H9 (cell line): ENCODE data around the gene MEN1. TPM values are rescaled to one million over a fixed set of nuclear protein-coding genes. Genes with fewer than 3 reads are reported as not detected.

Experiments used
- DNase-seq: peaks from one replicate; pipeline ENCODE4 v3.0.0-alpha.2; 2017
- H2AFZ ChIP-seq: one replicate; pipeline ENCODE4 v1.6.1; 2013; ENCODE audit warnings: mild to moderate bottlenecking, low read length, control low read depth, moderate library complexity
- H2AK5ac ChIP-seq: 2 replicates; pipeline ENCODE4 v1.6.1; 2013; ENCODE audit warnings: low read length, control low read depth, mixed read lengths; ENCODE audit not compliant: insufficient read length
- H2BK120ac ChIP-seq: one replicate; pipeline ENCODE4 v1.6.1; 2013; ENCODE audit warnings: low read depth, mild to moderate bottlenecking, low read length, control low read depth, inconsistent platforms; ENCODE audit not compliant: poor library complexity, severe bottlenecking
- H2BK12ac ChIP-seq: 2 replicates; pipeline ENCODE4 v1.6.1; 2013; ENCODE audit warnings: low read length, control low read depth, mixed read lengths, low read depth; ENCODE audit not compliant: insufficient read length
- H2BK15ac ChIP-seq: 2 replicates; pipeline ENCODE4 v1.6.1; 2013; ENCODE audit warnings: low read depth, low read length, control low read depth
- H2BK20ac ChIP-seq: one replicate; pipeline ENCODE4 v1.6.1; 2013; ENCODE audit warnings: low read depth, mild to moderate bottlenecking, low read length, control low read depth, inconsistent platforms; ENCODE audit not compliant: poor library complexity, severe bottlenecking
- H2BK5ac ChIP-seq: 2 replicates; pipeline ENCODE4 v1.6.1; 2013; ENCODE audit warnings: low read length, control low read depth, mixed read lengths; ENCODE audit not compliant: insufficient read length
- H3K14ac ChIP-seq: 2 replicates; pipeline ENCODE4 v1.6.1; 2013; ENCODE audit warnings: low read length, control low read depth; ENCODE audit not compliant: insufficient read depth
- H3K18ac ChIP-seq: 2 replicates; pipeline ENCODE4 v1.6.1; 2013; ENCODE audit warnings: low read depth, mild to moderate bottlenecking, mixed read lengths, low read length, control low read depth; ENCODE audit not compliant: insufficient read length
- H3K23ac ChIP-seq: 2 replicates; pipeline ENCODE4 v1.6.1; 2013; ENCODE audit warnings: low read length, control low read depth, mixed read lengths, low read depth; ENCODE audit not compliant: insufficient read length
- H3K23me2 ChIP-seq: 2 replicates; pipeline ENCODE4 v1.6.1; 2013; ENCODE audit warnings: low read depth, mild to moderate bottlenecking, mixed read lengths, low read length, control low read depth; ENCODE audit not compliant: insufficient read length, poor library complexity, severe bottlenecking
- H3K27ac ChIP-seq: 2 replicates; pipeline ENCODE4 v1.5.1; 2013; ENCODE audit warnings: low read length, control low read depth, mixed read lengths, low read depth; ENCODE audit not compliant: insufficient read length
- H3K27me3 ChIP-seq: 2 replicates; pipeline ENCODE4 v1.6.1; 2013; ENCODE audit warnings: low read length, control low read depth, inconsistent platforms; ENCODE audit not compliant: insufficient read depth
- H3K4ac ChIP-seq: 2 replicates; pipeline ENCODE4 v1.6.1; 2013; ENCODE audit warnings: low read depth, mild to moderate bottlenecking, control low read depth, inconsistent platforms, low read length, moderate library complexity
- H3K4me1 ChIP-seq: 2 replicates; pipeline ENCODE4 v1.6.1; 2013; ENCODE audit warnings: low read length, control low read depth, inconsistent platforms; ENCODE audit not compliant: insufficient read depth
- H3K4me2 ChIP-seq: 2 replicates; pipeline ENCODE4 v1.6.1; 2013; ENCODE audit warnings: low read length, control low read depth, mixed read lengths; ENCODE audit not compliant: insufficient read length, insufficient read depth
- H3K56ac ChIP-seq: 2 replicates; pipeline ENCODE4 v1.6.1; 2013; ENCODE audit warnings: low read depth, mild to moderate bottlenecking, mixed read lengths, low read length, control low read depth; ENCODE audit not compliant: insufficient read length
- H3K79me1 ChIP-seq: 2 replicates; pipeline ENCODE4 v1.6.1; 2013; ENCODE audit warnings: low read depth, mild to moderate bottlenecking, moderate library complexity, low read length, control low read depth, inconsistent platforms; ENCODE audit not compliant: insufficient read depth, poor library complexity, severe bottlenecking
- H3K79me2 ChIP-seq: 2 replicates; pipeline ENCODE4 v1.6.1; 2013; ENCODE audit warnings: low read length, control low read depth, inconsistent platforms; ENCODE audit not compliant: insufficient read depth
- H3K9ac ChIP-seq: 2 replicates; pipeline ENCODE4 v1.6.1; 2013; ENCODE audit warnings: low read length, control low read depth, mixed read lengths; ENCODE audit not compliant: insufficient read length; ENCODE audit errors: extremely low read depth
- H3K9me3 ChIP-seq: one replicate; pipeline ENCODE4 v1.6.1; 2013; ENCODE audit warnings: low read depth, low read length, inconsistent platforms; ENCODE audit not compliant: control insufficient read depth
- H3T11ph ChIP-seq: one replicate; pipeline ENCODE4 v1.6.1; 2013; ENCODE audit warnings: mild to moderate bottlenecking, low read length, control low read depth, inconsistent platforms
- H4K20me1 ChIP-seq: one replicate; pipeline ENCODE4 v1.6.1; 2013; ENCODE audit not compliant: control insufficient read depth, insufficient read length, insufficient read depth
- H4K5ac ChIP-seq: 2 replicates; pipeline ENCODE4 v1.6.1; 2013; ENCODE audit warnings: low read depth, mild to moderate bottlenecking, mixed read lengths, low read length, control low read depth; ENCODE audit not compliant: insufficient read length
- H4K8ac ChIP-seq: replicated peaks from 2 replicates; pipeline ENCODE4 v1.6.1; 2013; ENCODE audit warnings: low read length, control low read depth, mixed read lengths, low read depth; ENCODE audit not compliant: insufficient read length
- H4K91ac ChIP-seq: 2 replicates; pipeline ENCODE4 v1.6.1; 2013; ENCODE audit warnings: low read depth, mild to moderate bottlenecking, moderate library complexity, mixed read lengths, low read length, control low read depth; ENCODE audit not compliant: insufficient read length
- H3K27ac Mint-ChIP-seq, 3 experiments: 2 replicates in 2 of 3; 3 replicates in 1 of 3; pipeline ENCODE4 v1.8.0; 2020 to 2021; ENCODE audit warnings: mixed read lengths in 3 of 3, mild to moderate bottlenecking in 1 of 3, moderate library complexity in 1 of 3
- H3K27me3 Mint-ChIP-seq: 2 replicates; pipeline ENCODE4 v1.8.0; 2021; ENCODE audit warnings: low read depth, mild to moderate bottlenecking, moderate library complexity, mixed read lengths
- H3K36me3 Mint-ChIP-seq, 3 experiments: 2 replicates in 2 of 3; 3 replicates in 1 of 3; pipeline ENCODE4 v1.8.0; 2020 to 2021; ENCODE audit warnings: low read depth in 3 of 3, mixed read lengths in 3 of 3; ENCODE audit not compliant: insufficient read depth in 1 of 3
- H3K4me1 Mint-ChIP-seq, 2 experiments: 2 replicates each; pipeline ENCODE4 v1.8.0; 2020; ENCODE audit warnings: mixed read lengths in 2 of 2
- H3K4me3 Mint-ChIP-seq, 2 experiments: 2 replicates in 1 of 2; 3 replicates in 1 of 2; pipeline ENCODE4 v1.8.0; 2020 to 2021; ENCODE audit warnings: mild to moderate bottlenecking in 2 of 2, mixed read lengths in 2 of 2, moderate library complexity in 1 of 2
- H3K9me3 Mint-ChIP-seq, 2 experiments: 2 replicates in 1 of 2; 3 replicates in 1 of 2; pipeline ENCODE4 v1.8.0; 2020; ENCODE audit warnings: mild to moderate bottlenecking in 2 of 2, mixed read lengths in 2 of 2, moderate library complexity in 1 of 2
- CTCF ChIP-seq: fragments of 200-600 bp; sonication (generic); conservative IDR thresholded peaks from 3 replicates; pipeline ENCODE4 v1.8.0; 2021; ENCODE audit warnings: antibody characterized with exemption, mild to moderate bottlenecking
- WGBS: extraction: QIAGEN DNeasy Blood & Tissue Kit; methylation state at CpG from one replicate; pipeline ENCODE4 v1.1.7; 2013; ENCODE audit warnings: missing lambda C conversion rate, low lambda C conversion rate, mixed read lengths; ENCODE audit not compliant: insufficient read length; ENCODE audit errors: extremely low coverage; 5-methylcytosine and 5-hydroxymethylcytosine counted together
- total RNA-seq: library from RNA; stranded (reverse); gene quantifications from 2 replicates; pipeline ENCODE4 v1.2.1, GENCODE V29; 2021

MEN1 gene
- total RNA-seq, 1 experiment from 2014 or later = 49.9 TPM

- no peak overlapping the region for H2AK5ac ChIP-seq
- no peaks in the 10 kb centered on the region for H4K20me1 ChIP-seq
- H2BK20ac ChIP-seq = no peak overlapping the region
- no peak overlapping the region; the same call in 1 of the 2 replicates for H3K14ac ChIP-seq
- H2BK15ac ChIP-seq = no peak overlapping the region
- no peak overlapping the region for H3K27ac ChIP-seq
- H3K4me2 ChIP-seq = no peak overlapping the region
- H3K4me1 ChIP-seq = no peaks in the 10 kb centered on the region; the same call in 1 of the 2 replicates
- TF ChIP-seq CTCF = no peak
- H3K79me2 ChIP-seq = no peaks in the 10 kb centered on the region
- Mint-ChIP-seq H3K4me3 (no peak overlapping the region), H3K4me1 (peaks cover 11% of the 10 kb centered on the region in 2 experiments), H3K27ac (peak overlapping the region in 1 of 3 experiments; percentile 64; a peak in 2 of 7 replicates), H3K36me3 (peaks cover 2 to 17% (median 11%) of the 10 kb centered on the region in 3 experiments; a peak in 6 of 7 replicates), H3K27me3 (no peaks in the 10 kb centered on the region), H3K9me3 (no peaks in the 10 kb centered on the region)
- H3K4ac ChIP-seq = no peak overlapping the region
- whole genome bisulfite sequencing = no CpG with 5 or more reads among the region's 20 CpGs
- H3K27me3 ChIP-seq = no peaks in the 10 kb centered on the region
- no peak overlapping the region for H3K56ac ChIP-seq
- H2AFZ ChIP-seq = no peak overlapping the region
- H2BK12ac ChIP-seq = no peak overlapping the region
- no peak overlapping the region for H4K5ac ChIP-seq
- no peak overlapping the region for H3K9ac ChIP-seq
- no peak for DNase-seq
- H3K18ac ChIP-seq = no peak overlapping the region
- no peak overlapping the region for H3K23ac ChIP-seq
- no peak overlapping the region for H3T11ph ChIP-seq
- no peaks in the 10 kb centered on the region for H3K23me2 ChIP-seq
- no peak overlapping the region for H2BK120ac ChIP-seq
- no peak overlapping the region for H2BK5ac ChIP-seq
- H3K9me3 ChIP-seq = no peaks in the 10 kb centered on the region
- H3K79me1 ChIP-seq = no peaks in the 10 kb centered on the region
- H4K8ac ChIP-seq = no peak overlapping the region
- no peak overlapping the region for H4K91ac ChIP-seq
Measured at GRCh38 chr11:64856382-64857227, 46.3 kb upstream of the MEN1 start.
